CD14-positive monocyte (primary cell): ENCODE measurements around the gene IFI27. TPM values are rescaled to one million over a fixed set of nuclear protein-coding genes. Genes with fewer than 3 reads are reported as not detected.

Experiments used
- DNase-seq, 3 donors: peaks; one replicate each; pipeline ENCODE4 v3.0.0-alpha.2; 2011 to 2022
- H2AFZ ChIP-seq: 2 replicates; pipeline ENCODE4 v1.6.0; 2012; ENCODE audit warnings: mild to moderate bottlenecking, low read depth, low read length, inconsistent platforms; ENCODE audit not compliant: insufficient read depth, poor library complexity, severe bottlenecking
- H3K27ac ChIP-seq, 2 donors: 1 replicate in 1 of 2; 2 replicates in 1 of 2; pipeline ENCODE4 v1.5.1; 2012 to 2013; ENCODE audit warnings: low read length in 2 of 2, control low read depth in 1 of 2, inconsistent platforms in 1 of 2, low read depth in 1 of 2, mild to moderate bottlenecking in 1 of 2
- H3K27me3 ChIP-seq, 2 donors: one replicate each; pipeline versions ENCODE4 v1.6.0 to v1.6.1; 2011 to 2013; ENCODE audit warnings: low read length in 2 of 2; ENCODE audit not compliant: control insufficient read depth in 2 of 2, insufficient read depth in 2 of 2
- H3K36me3 ChIP-seq, 2 donors: replicated peaks in 1 of 2; 1 replicate in 1 of 2; 2 replicates in 1 of 2; pipeline versions ENCODE4 v1.5.1 to v1.6.1; 2012 to 2013; ENCODE audit warnings: low read length in 2 of 2, control low read depth in 1 of 2, inconsistent platforms in 1 of 2, mild to moderate bottlenecking in 1 of 2; ENCODE audit not compliant: insufficient read depth in 2 of 2, control insufficient read depth in 1 of 2
- H3K4me1 ChIP-seq, 2 donors: 1 replicate in 1 of 2; 2 replicates in 1 of 2; pipeline versions ENCODE4 v1.5.1 to v1.6.1; 2012 to 2013; ENCODE audit warnings: low read length in 2 of 2, control low read depth in 1 of 2, inconsistent platforms in 1 of 2, mild to moderate bottlenecking in 1 of 2, moderate library complexity in 1 of 2; ENCODE audit not compliant: insufficient read depth in 2 of 2, control insufficient read depth in 1 of 2
- H3K4me2 ChIP-seq: replicated peaks from 2 replicates; pipeline ENCODE3; 2012; ENCODE audit warnings: low read length, moderate library complexity, mild to moderate bottlenecking; ENCODE audit not compliant: poor library complexity, severe bottlenecking; ENCODE audit errors: extremely low read depth
- H3K4me3 ChIP-seq, 3 experiments: fragments of 200-600 bp in 1 of 3; sonication (generic) in 1 of 3; replicated peaks in 1 of 3; 1 replicate in 2 of 3; 2 replicates in 1 of 3; pipeline ENCODE4 v1.5.1; 2011 to 2013; ENCODE audit warnings: low read length in 3 of 3, mild to moderate bottlenecking in 3 of 3, control low read depth in 2 of 3, low read depth in 2 of 3, inconsistent platforms in 1 of 3, moderate library complexity in 1 of 3
- H3K79me2 ChIP-seq: 2 replicates; pipeline ENCODE4 v1.6.0; 2012; ENCODE audit warnings: mild to moderate bottlenecking, control low read depth, inconsistent platforms, low read length, moderate library complexity; ENCODE audit not compliant: insufficient read depth
- H3K9ac ChIP-seq: 2 replicates; pipeline ENCODE4 v1.6.0; 2017; ENCODE audit warnings: low read length, mild to moderate bottlenecking; ENCODE audit not compliant: insufficient read depth, poor library complexity, severe bottlenecking
- H3K9me3 ChIP-seq, 2 donors: replicated peaks in 1 of 2; 1 replicate in 1 of 2; 2 replicates in 1 of 2; pipeline versions ENCODE4 v1.5.1 to v1.6.1; 2012 to 2013; ENCODE audit warnings: low read length in 2 of 2, control low read depth in 1 of 2; ENCODE audit not compliant: control insufficient read depth in 1 of 2, insufficient read depth in 1 of 2
- H4K20me1 ChIP-seq: 2 replicates; pipeline ENCODE4 v1.6.0; 2012; ENCODE audit warnings: mild to moderate bottlenecking, low read length, control low read depth, moderate library complexity; ENCODE audit not compliant: insufficient read depth
- H3K27ac Mint-ChIP-seq, 7 donors: one replicate each; pipeline ENCODE4 v1.8.0; 2020; ENCODE audit warnings: mild to moderate bottlenecking in 7 of 7, mixed read lengths in 7 of 7, moderate library complexity in 6 of 7, inconsistent platforms in 2 of 7
- H3K27me3 Mint-ChIP-seq, 3 donors: one replicate each; pipeline ENCODE4 v1.8.0; 2021 to 2022; ENCODE audit warnings: low read depth in 3 of 3, mild to moderate bottlenecking in 3 of 3, mixed read lengths in 3 of 3, moderate library complexity in 3 of 3, inconsistent platforms in 1 of 3
- H3K36me3 Mint-ChIP-seq, 2 donors: one replicate each; pipeline ENCODE4 v1.8.0; 2020; ENCODE audit warnings: mixed read lengths in 2 of 2, inconsistent platforms in 1 of 2, mild to moderate bottlenecking in 1 of 2
- H3K4me1 Mint-ChIP-seq: one replicate; pipeline ENCODE4 v1.8.0; 2020; ENCODE audit warnings: mild to moderate bottlenecking, mixed read lengths
- H3K4me3 Mint-ChIP-seq, 2 donors: one replicate each; pipeline ENCODE4 v1.8.0; 2020; ENCODE audit warnings: mild to moderate bottlenecking in 2 of 2, mixed read lengths in 2 of 2, moderate library complexity in 1 of 2
- H3K9me3 Mint-ChIP-seq, 7 donors: one replicate each; pipeline ENCODE4 v1.8.0; 2020 to 2022; ENCODE audit warnings: mixed read lengths in 7 of 7, mild to moderate bottlenecking in 6 of 7, moderate library complexity in 6 of 7, inconsistent platforms in 2 of 7
- WGBS: methylation state at CpG from one replicate; pipeline ENCODE4 v1.1.5; 2013; ENCODE audit warnings: missing lambda C conversion rate; ENCODE audit not compliant: insufficient coverage; 5-methylcytosine and 5-hydroxymethylcytosine counted together
- intact Hi-C, 2 donors: fragments of 100-400 bp; cut with micrococcal nuclease; formaldehyde crosslinking; loops; one replicate each; pipeline versions ENCODE4 v1.15.0 to v1.15.1; 2023
- polyA plus RNA-seq, 3 donors: library from polyadenylated mRNA; depleted of rRNA in 1 of 3; unstranded in 2 of 3; stranded (reverse) in 1 of 3; fragments of 300-500 nt in 2 of 3; fragments of >200 nt in 1 of 3; fragmentation: Illumina TruSeq in 2 of 3; gene quantifications; 1 replicate in 2 of 3; 2 replicates in 1 of 3; pipeline ENCODE4 v1.2.3, GENCODE V29; 2012 to 2021
- TF ChIP-seq, protein P1 (sequence below): fragments of 200-600 bp; IDR thresholded peaks from one replicate; pipeline ENCODE4 v1.8.0; 2022; ENCODE audit warnings: antibody characterized with exemption, mild to moderate bottlenecking

IFI27 gene
- polyA plus RNA-seq, 3 donors, result 3.0 to 3.9 (median 3.3) TPM

DNA sequence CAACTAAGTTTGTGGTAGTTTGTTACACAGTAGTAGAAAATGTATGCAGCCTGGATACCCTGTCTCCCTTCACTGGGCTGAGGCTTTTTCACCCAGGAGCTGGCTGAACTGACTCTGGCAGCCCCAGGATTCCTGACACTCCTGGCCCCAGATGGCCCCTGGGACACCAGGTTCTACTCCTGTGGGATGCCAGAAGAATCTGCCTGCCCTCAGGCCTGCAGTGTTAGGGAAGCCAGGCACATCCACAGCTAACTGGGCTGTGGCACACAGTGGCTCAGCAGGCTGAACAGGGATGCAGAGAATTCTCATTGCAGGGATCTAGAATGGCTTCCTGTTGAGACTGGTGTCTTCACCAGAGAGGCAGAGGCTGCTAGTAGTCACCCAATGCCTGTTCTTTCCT is 8.5 kb downstream of the IFI27 start:
- Histone ChIP-seq H3K27ac (no peak overlapping the region), H3K4me3 (no peak overlapping the region), H3K9me3 (peaks cover 12 to 25% of the 10 kb centered on the region in 2 donors), H3K36me3 (no peaks in the 10 kb centered on the region), H3K9ac (no peak overlapping the region), H3K4me1 (peaks cover 10% of the 10 kb centered on the region in 2 donors), H3K79me2 (no peaks in the 10 kb centered on the region), H3K4me2 (no peak overlapping the region), H4K20me1 (no peaks in the 10 kb centered on the region), H2AFZ (no peak overlapping the region), H3K27me3 (peaks cover 0 to 2% of the 10 kb centered on the region in 2 donors)
- no peaks in the 10 kb centered on the region for H3K36me3 Mint-ChIP-seq
- H3K27me3 Mint-ChIP-seq, result peaks cover 12 to 20% (median 14%) of the 10 kb centered on the region in 3 donors
- H3K4me3 Mint-ChIP-seq, result no peak overlapping the region
- peaks cover 10 to 27% (median 18%) of the 10 kb centered on the region in 7 donors for H3K9me3 Mint-ChIP-seq
- intact Hi-C loops, result no loop called here
- TF ChIP-seq, protein P1, sequence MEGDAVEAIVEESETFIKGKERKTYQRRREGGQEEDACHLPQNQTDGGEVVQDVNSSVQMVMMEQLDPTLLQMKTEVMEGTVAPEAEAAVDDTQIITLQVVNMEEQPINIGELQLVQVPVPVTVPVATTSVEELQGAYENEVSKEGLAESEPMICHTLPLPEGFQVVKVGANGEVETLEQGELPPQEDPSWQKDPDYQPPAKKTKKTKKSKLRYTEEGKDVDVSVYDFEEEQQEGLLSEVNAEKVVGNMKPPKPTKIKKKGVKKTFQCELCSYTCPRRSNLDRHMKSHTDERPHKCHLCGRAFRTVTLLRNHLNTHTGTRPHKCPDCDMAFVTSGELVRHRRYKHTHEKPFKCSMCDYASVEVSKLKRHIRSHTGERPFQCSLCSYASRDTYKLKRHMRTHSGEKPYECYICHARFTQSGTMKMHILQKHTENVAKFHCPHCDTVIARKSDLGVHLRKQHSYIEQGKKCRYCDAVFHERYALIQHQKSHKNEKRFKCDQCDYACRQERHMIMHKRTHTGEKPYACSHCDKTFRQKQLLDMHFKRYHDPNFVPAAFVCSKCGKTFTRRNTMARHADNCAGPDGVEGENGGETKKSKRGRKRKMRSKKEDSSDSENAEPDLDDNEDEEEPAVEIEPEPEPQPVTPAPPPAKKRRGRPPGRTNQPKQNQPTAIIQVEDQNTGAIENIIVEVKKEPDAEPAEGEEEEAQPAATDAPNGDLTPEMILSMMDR, result no peak
- peaks cover 12% of the 10 kb centered on the region for H3K4me1 Mint-ChIP-seq
- H3K27ac Mint-ChIP-seq, result no peak overlapping the region
- no peak for DNase-seq

DNA sequence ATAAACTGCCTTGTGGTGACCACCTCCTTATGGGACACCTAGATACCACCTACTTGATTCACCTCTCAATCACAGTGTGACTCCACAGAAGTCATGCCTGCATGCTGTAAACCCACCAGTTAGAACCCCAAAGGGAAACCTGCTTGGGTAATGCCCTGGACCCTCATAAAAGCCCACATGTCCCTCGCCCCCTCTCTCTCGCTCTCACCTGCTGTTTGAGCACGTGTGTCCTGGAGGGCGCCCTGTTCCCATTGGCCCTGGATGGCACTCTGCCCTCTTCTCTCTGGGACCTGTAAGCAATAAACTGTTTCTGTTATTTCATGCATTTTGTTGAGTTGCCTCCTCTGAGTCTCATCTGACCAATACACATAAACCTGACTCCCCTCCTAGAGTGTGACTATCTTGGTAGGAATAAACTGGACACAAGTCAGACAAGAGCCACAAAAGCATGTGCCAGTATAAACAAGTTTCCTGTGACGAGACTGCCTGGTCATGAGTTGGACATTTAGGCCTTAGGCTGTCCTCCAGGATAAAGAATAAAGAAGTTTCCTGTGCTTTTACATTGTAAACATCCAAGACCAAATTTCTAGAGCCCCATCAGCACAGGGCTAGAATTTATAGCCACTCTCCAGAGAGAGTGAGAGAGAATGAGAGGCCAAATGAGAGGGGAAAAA is 10.3 kb downstream of the IFI27 start:
- no peak overlapping the region for H3K27ac ChIP-seq
- H3K27ac Mint-ChIP-seq, result peak overlapping the region in 2 of 7 donors; percentile 21 to 55
- no peak overlapping the region for H3K4me3 Mint-ChIP-seq
- H3K27me3 ChIP-seq, result peaks cover 0 to 2% of the 10 kb centered on the region in 2 donors
- peaks cover 10 to 27% (median 18%) of the 10 kb centered on the region in 7 donors for H3K9me3 Mint-ChIP-seq
- intact Hi-C loops, result no loop called here
- peaks cover 12 to 25% of the 10 kb centered on the region in 2 donors for H3K9me3 ChIP-seq
- no peaks in the 10 kb centered on the region for H3K4me1 Mint-ChIP-seq
- H3K79me2 ChIP-seq, result no peaks in the 10 kb centered on the region
- no peaks in the 10 kb centered on the region for H3K36me3 ChIP-seq
- DNase-seq, result no peak
- no peak overlapping the region for H3K9ac ChIP-seq
- H3K4me2 ChIP-seq, result no peak overlapping the region
- H2AFZ ChIP-seq, result no peak overlapping the region
- no peaks in the 10 kb centered on the region for H3K4me1 ChIP-seq
- WGBS, result 100% methylated on average over 2 of the region's 5 CpGs
- no peaks in the 10 kb centered on the region for H4K20me1 ChIP-seq
- TF ChIP-seq, protein P1, result no peak
- H3K4me3 ChIP-seq, result no peak overlapping the region
- peaks cover 10 to 16% (median 16%) of the 10 kb centered on the region in 3 donors for H3K27me3 Mint-ChIP-seq
- no peaks in the 10 kb centered on the region for H3K36me3 Mint-ChIP-seq
